ENCODE results near the gene FBXL2. TPM values are rescaled to one million over a fixed set of nuclear protein-coding genes. Genes with fewer than 3 reads are reported as not detected.

The FBXL2 gene
- 13.7 and 17.7 TPM in 2 replicates for total RNA-seq

GRCh38 chr3:33277193-33277882 is at the start of gene FBXL2:
Gene FBXL2 (plus strand): TSS chr3:33277442. CDS start chr3:33277513, 71 bp downstream.

Other genes with a start within 250 kb of the FBXL2 start
- 33.0 and 51.3 TPM in 2 replicates for gene GLB1, start 180.3 kb upstream of the FBXL2 start, total RNA-seq
- gene TMPPE, start 180.3 kb upstream of the FBXL2 start, total RNA-seq = 6.0 and 7.8 TPM in 2 replicates
- gene CRTAP, start 163.4 kb upstream of the FBXL2 start, total RNA-seq = 130 and 187 TPM in 2 replicates
- 1.9 and 4.4 TPM in 2 replicates for gene SUSD5, start 58.6 kb upstream of the FBXL2 start, total RNA-seq
- 48.1 and 57.1 TPM in 2 replicates for gene UBP1, start 163.0 kb downstream of the FBXL2 start, total RNA-seq

All from endothelial cell of coronary artery (primary cell).